Mammary epithelial cell (primary cell): ENCODE measurements around the gene FAM184B.

Experiments
- CTCF ChIP-seq, 2 donors: IDR thresholded peaks in 1 of 2; conservative IDR thresholded peaks in 1 of 2; 2 replicates each; pipeline ENCODE4 v1.5.1; 2011 to 2012; ENCODE audit warnings: inconsistent platforms in 2 of 2, low read length in 2 of 2, mild to moderate bottlenecking in 2 of 2, control low read depth in 1 of 2, low read depth in 1 of 2; ENCODE audit not compliant: insufficient read depth in 1 of 2; ENCODE audit errors: extremely low read depth in 1 of 2
- EZH2 ChIP-seq: IDR thresholded peaks from 2 replicates; pipeline ENCODE4 v1.6.1; 2012; ENCODE audit warnings: low read length, inconsistent platforms, borderline replicate concordance

GRCh38 chr4:17816142-17816541 lies 34.7 kb upstream of the FAM184B start:
- TF ChIP-seq CTCF (conservative IDR thresholded peaks at IDR 0.05 in 1 of 2, IDR thresholded peaks at IDR 0.05 in 1 of 2; ENCODE audit: extremely low read depth in 1 of 2, insufficient read depth in 1 of 2, low read depth in 1 of 2, low read length in 2 of 2) = no peak
- TF ChIP-seq EZH2 = no peak
